Gastroesophageal sphincter (tissue), 4 donors: ENCODE results near the gene KAZN. TPM values are rescaled to one million over a fixed set of nuclear protein-coding genes. Genes with fewer than 3 reads are reported as not detected.

Experiments used
- ATAC-seq: fragments of 150-250 bp; one replicate; pipeline ENCODE4 v1.9.1; 2016; ENCODE audit warnings: mild to moderate bottlenecking, moderate library complexity
- H3K27ac ChIP-seq, 4 donors: fragments of 200-600 bp; sonication (generic) in 3 of 4; 1 replicate in 3 of 4; 2 replicates in 1 of 4; pipeline ENCODE4 v1.5.1; 2016 to 2019
- H3K27me3 ChIP-seq: fragments of 200-600 bp; sonication (generic); one replicate; pipeline ENCODE4 v1.5.1; 2019
- H3K36me3 ChIP-seq, 2 donors: fragments of 200-600 bp; sonication (generic); one replicate each; pipeline ENCODE4 v1.5.1; 2019; ENCODE audit warnings: control low read depth in 1 of 2
- H3K4me1 ChIP-seq, 3 donors: fragments of 200-600 bp; sonication (generic); 1 replicate in 2 of 3; 2 replicates in 1 of 3; pipeline ENCODE4 v1.5.1; 2016 to 2019; ENCODE audit warnings: control low read depth in 2 of 3
- H3K4me3 ChIP-seq, 2 donors: fragments of 200-600 bp; sonication (generic); one replicate each; pipeline ENCODE4 v1.5.1; 2019; ENCODE audit warnings: mild to moderate bottlenecking in 1 of 2, moderate library complexity in 1 of 2
- H3K9me3 ChIP-seq, 3 donors: fragments of 200-600 bp; sonication (generic); one replicate each; pipeline ENCODE4 v1.5.1; 2017 to 2019; ENCODE audit warnings: control low read depth in 2 of 3
- CTCF ChIP-seq, 4 experiments: fragments of 200-600 bp in 2 of 4; fragments of 450-650 bp in 2 of 4; sonication (generic) in 1 of 4; IDR thresholded peaks; one replicate each; pipeline ENCODE4 v1.5.1; 2017 to 2019; ENCODE audit warnings: antibody characterized with exemption in 4 of 4, mild to moderate bottlenecking in 2 of 4, moderate library complexity in 2 of 4
- EP300 ChIP-seq: sonication (generic); formaldehyde crosslinking; IDR thresholded peaks from one replicate; pipeline ENCODE4 v1.6.1; 2017; ENCODE audit warnings: antibody characterized with exemption, mild to moderate bottlenecking
- POLR2A ChIP-seq, 2 donors: fragments of 450-650 bp; IDR thresholded peaks; one replicate each; pipeline ENCODE4 v1.6.1; 2017; ENCODE audit warnings: antibody characterized with exemption in 2 of 2, mild to moderate bottlenecking in 2 of 2, moderate library complexity in 1 of 2
- POLR2AphosphoS5 ChIP-seq: sonication (generic); formaldehyde crosslinking; IDR thresholded peaks from one replicate; pipeline ENCODE4 v1.6.1; 2017; ENCODE audit warnings: antibody characterized with exemption
- WGBS, 2 donors: methylation state at CpG; one replicate each; pipeline ENCODE4 v1.1.5; 2018; ENCODE audit warnings: low coverage in 1 of 2; 5-methylcytosine and 5-hydroxymethylcytosine counted together
- total RNA-seq, 4 donors: library from RNA; depleted of rRNA; stranded (reverse); fragments of >200 nt; gene quantifications; one replicate each; pipeline ENCODE4 v1.1.0, GENCODE V29; 2016

The KAZN gene
- total RNA-seq, 4 donors from 2014 or later, result 6.5 to 16.6 (median 11.5) TPM

- H3K36me3 ChIP-seq, result no peaks in the 10 kb centered on the region
- H3K4me3 ChIP-seq, result no peak overlapping the region
- WGBS, 2 donors, result 87 to 90% methylated on average over 2 to 3 of the region's 3 CpGs
- H3K4me1 ChIP-seq, result no peaks in the 10 kb centered on the region
- ATAC-seq, result no peak
- H3K27me3 ChIP-seq, result peaks cover 34% of the 10 kb centered on the region
- no peaks in the 10 kb centered on the region for H3K9me3 ChIP-seq
- H3K27ac ChIP-seq, result no peak overlapping the region
- TF ChIP-seq EP300 (no peak), POLR2AphosphoS5 (no peak), POLR2A (IDR thresholded peaks at IDR 0.05) (no peak), CTCF (IDR thresholded peaks at IDR 0.05) (no peak)
Observed at GRCh38 chr1:14872762-14873161, 274.3 kb downstream of the KAZN start.

DNA sequence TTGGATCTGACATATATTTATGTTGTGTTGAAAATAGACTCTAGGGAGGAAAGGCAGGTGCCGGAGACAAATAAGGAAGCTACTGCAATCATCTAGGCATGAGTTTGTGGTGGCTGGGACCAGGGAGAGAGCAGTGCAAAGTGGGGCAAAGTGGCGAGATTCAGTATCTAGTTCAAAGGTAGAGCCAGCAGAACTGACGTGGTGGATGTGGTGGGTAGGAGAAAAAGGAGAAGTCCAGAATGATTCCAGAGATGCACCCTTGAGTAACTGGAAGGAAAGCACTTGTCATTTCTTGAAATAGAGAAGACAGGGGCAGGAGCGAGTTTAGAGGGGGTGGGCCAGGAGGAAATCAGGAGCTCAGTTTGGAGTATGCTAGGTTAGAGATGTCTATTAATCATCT is 275.2 kb downstream of the KAZN start:
- H3K4me3 ChIP-seq, result no peak overlapping the region
- WGBS, 2 donors, result 59 to 87% methylated on average over 4 of the region's 4 CpGs
- no peaks in the 10 kb centered on the region for H3K9me3 ChIP-seq
- TF ChIP-seq EP300 (no peak), POLR2A (IDR thresholded peaks at IDR 0.05) (no peak), CTCF (IDR thresholded peaks at IDR 0.05) (no peak), POLR2AphosphoS5 (no peak)
- no peak overlapping the region for H3K27ac ChIP-seq
- no peaks in the 10 kb centered on the region for H3K4me1 ChIP-seq
- no peaks in the 10 kb centered on the region for H3K36me3 ChIP-seq
- no peak for ATAC-seq
- peaks cover 41% of the 10 kb centered on the region for H3K27me3 ChIP-seq

DNA sequence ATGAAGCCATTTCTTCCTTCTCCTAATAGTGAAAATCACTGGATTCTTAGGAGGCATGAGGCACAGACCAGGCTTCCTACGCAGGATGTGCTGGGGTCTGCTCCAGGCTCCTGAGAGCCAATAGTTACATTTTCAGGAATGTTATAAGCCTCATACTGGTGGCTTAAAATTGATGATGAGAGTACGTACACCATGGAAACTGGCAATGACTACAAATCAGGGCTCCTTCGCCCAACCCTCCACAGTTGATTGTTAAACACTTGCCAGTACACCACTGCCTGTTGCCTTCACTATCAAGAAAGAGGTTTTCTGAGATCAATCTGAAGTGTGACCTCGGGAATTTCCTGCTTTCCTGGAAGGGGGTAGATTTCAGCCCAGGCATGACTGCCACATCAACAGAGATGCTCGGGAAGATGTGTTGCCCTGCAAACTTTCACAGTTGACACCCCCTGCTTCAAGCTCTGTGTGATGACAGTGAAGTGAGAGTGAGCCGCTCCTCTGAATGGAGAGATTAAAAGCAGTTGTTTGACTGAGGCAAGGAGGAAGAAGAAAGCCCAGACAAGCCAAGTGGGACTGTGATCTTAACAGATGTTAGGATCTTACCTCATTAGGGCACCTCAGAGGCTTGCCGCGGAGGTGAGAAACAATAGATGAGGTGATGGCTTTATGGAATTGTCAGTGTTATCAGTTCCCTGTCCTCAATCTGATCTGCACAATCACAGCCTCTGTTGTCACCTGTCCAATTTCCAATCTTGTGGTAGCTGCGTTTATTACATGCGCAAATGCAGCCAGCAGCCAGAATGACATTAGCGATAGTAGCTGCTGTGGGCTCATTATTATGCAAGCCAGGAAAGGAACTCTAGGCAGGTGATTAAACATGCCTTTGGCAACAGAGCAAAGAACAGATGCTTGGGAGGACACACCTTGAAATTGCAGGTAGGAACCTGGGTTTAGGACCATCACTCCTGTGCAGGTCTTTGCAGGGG is 277.3 kb downstream of the KAZN start:
- TF ChIP-seq POLR2A (IDR thresholded peaks at IDR 0.05), result no peak
- no peak for ATAC-seq
- H3K4me3 ChIP-seq, result no peak overlapping the region
- H3K4me1 ChIP-seq, result no peaks in the 10 kb centered on the region
- peaks cover 42% of the 10 kb centered on the region for H3K27me3 ChIP-seq
- H3K9me3 ChIP-seq, result no peaks in the 10 kb centered on the region
- 37 to 60% methylated on average over 8 to 9 of the region's 11 CpGs for WGBS, 2 donors
- H3K27ac ChIP-seq, result no peak overlapping the region
- no peaks in the 10 kb centered on the region for H3K36me3 ChIP-seq

GRCh38 chr1:14876747-14877146 is 278.3 kb downstream of the KAZN start:
- WGBS, 2 donors, result 100% methylated on average over 1 of the region's 1 CpG
- no peak overlapping the region for H3K4me3 ChIP-seq
- H3K9me3 ChIP-seq, result no peaks in the 10 kb centered on the region
- no peaks in the 10 kb centered on the region for H3K4me1 ChIP-seq
- no peak for TF ChIP-seq EP300
- no peak for TF ChIP-seq POLR2A (IDR thresholded peaks at IDR 0.05)
- TF ChIP-seq POLR2AphosphoS5, result no peak
- no peak for TF ChIP-seq CTCF (IDR thresholded peaks at IDR 0.05)
- no peak overlapping the region for H3K27ac ChIP-seq
- no peaks in the 10 kb centered on the region for H3K36me3 ChIP-seq
- H3K27me3 ChIP-seq, result peaks cover 42% of the 10 kb centered on the region
- no peak for ATAC-seq

DNA sequence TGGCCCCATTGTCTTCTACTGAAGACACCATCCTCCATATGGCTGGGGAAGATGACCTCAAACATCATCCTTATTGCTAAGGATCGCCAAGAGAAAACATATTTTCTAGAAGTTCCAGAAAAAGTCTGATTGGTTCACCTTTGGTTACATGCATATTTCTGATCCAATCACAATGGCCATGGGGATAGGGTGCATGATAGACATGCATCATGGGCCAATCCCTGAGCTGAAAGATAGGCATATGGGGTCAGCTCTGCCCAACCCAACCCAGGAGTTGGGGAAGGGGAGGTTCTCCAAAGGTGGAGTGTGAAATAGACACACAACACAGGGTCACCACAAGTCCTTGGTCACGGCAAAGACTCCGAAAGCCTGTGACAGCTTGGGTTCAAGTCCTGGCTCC is 278.7 kb downstream of the KAZN start:
- Histone ChIP-seq H3K9me3 (no peaks in the 10 kb centered on the region), H3K4me1 (no peaks in the 10 kb centered on the region), H3K4me3 (no peak overlapping the region), H3K27me3 (peaks cover 42% of the 10 kb centered on the region), H3K27ac (no peak overlapping the region), H3K36me3 (no peaks in the 10 kb centered on the region)
- no peak for TF ChIP-seq EP300
- no peak for TF ChIP-seq CTCF (IDR thresholded peaks at IDR 0.05)
- TF ChIP-seq POLR2AphosphoS5, result no peak
- no peak for TF ChIP-seq POLR2A (IDR thresholded peaks at IDR 0.05)
- WGBS, 2 donors, result 100% methylated on average over 2 of the region's 3 CpGs
- ATAC-seq, result no peak
